Ascending aorta (tissue), 2 donors: ENCODE measurements around the gene ALKBH5. TPM values are rescaled to one million over a fixed set of nuclear protein-coding genes. Genes with fewer than 3 reads are reported as not detected.

ENCODE experiments used
- DNase-seq, 2 donors: peaks; one replicate each; pipeline ENCODE4 v3.0.0-alpha.2; 2019; ENCODE audit warnings: low spot score in 2 of 2
- H3K27ac ChIP-seq, 2 donors: fragments of 200-600 bp; sonication (generic); one replicate each; pipeline ENCODE4 v1.5.1; 2016 to 2017; ENCODE audit warnings: mild to moderate bottlenecking in 1 of 2
- H3K27me3 ChIP-seq: fragments of 200-600 bp; sonication (generic); one replicate; pipeline ENCODE4 v1.5.1; 2017
- H3K36me3 ChIP-seq, 2 donors: fragments of 200-600 bp; sonication (generic); one replicate each; pipeline ENCODE4 v1.5.1; 2016
- H3K4me1 ChIP-seq, 2 donors: fragments of 200-600 bp; sonication (generic); one replicate each; pipeline ENCODE4 v1.5.1; 2016 to 2017; ENCODE audit warnings: mild to moderate bottlenecking in 1 of 2
- H3K4me3 ChIP-seq, 2 donors: fragments of 200-600 bp; sonication (generic); one replicate each; pipeline ENCODE4 v1.5.1; 2016 to 2017; ENCODE audit warnings: mild to moderate bottlenecking in 1 of 2
- H3K9me3 ChIP-seq, 2 donors: fragments of 200-600 bp; sonication (generic); one replicate each; pipeline ENCODE4 v1.5.1; 2016
- intact Hi-C: fragments of 100-400 bp; cut with DNase I; formaldehyde crosslinking; loops from one replicate; pipeline ENCODE4 v1.15.1; 2023
- total RNA-seq: library from RNA; depleted of rRNA; stranded (reverse); fragments of >200 nt; gene quantifications from one replicate; pipeline ENCODE4 v1.1.0, GENCODE V29; 2016
- TF ChIP-seq, protein P1 (sequence below), 3 experiments: fragments of 200-600 bp in 2 of 3; fragments of 450-650 bp in 1 of 3; sonication (generic) in 2 of 3; IDR thresholded peaks; one replicate each; pipeline ENCODE4 v1.5.1; 2016 to 2019; ENCODE audit warnings: antibody characterized with exemption in 3 of 3, mild to moderate bottlenecking in 1 of 3, moderate library complexity in 1 of 3

Gene ALKBH5
- total RNA-seq, 1 donor from 2014 or later = 73.4 TPM

DNA sequence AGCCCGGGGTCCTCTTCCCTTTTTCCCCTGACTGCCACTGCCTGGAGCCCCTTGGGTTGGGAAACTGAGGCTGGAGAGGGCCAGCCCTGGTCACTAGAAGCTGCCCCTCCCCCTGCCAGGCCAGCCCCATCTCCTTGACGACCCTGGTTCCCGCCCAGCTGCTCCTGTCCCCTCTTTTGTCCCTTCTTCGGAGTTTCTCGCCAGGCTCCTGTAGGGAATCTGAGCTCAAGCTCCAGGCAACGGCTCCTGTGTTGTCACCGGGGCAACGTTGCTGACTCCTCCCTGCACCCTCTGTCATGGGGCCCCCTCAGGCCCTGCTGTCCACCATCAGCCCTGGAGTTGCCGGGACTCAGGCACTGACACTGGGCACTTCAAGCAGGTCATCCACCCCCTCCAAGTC is 47.5 kb downstream of the ALKBH5 start:
- no peak for DNase-seq
- Histone ChIP-seq H3K9me3 (no peaks in the 10 kb centered on the region), H3K4me1 (peaks cover 0 to 10% of the 10 kb centered on the region in 2 donors), H3K27ac (no peak overlapping the region), H3K4me3 (no peak overlapping the region), H3K36me3 (peaks cover 7 to 21% of the 10 kb centered on the region in 2 donors), H3K27me3 (no peaks in the 10 kb centered on the region)
- intact Hi-C loops = no loop called here
- TF ChIP-seq, protein P1, sequence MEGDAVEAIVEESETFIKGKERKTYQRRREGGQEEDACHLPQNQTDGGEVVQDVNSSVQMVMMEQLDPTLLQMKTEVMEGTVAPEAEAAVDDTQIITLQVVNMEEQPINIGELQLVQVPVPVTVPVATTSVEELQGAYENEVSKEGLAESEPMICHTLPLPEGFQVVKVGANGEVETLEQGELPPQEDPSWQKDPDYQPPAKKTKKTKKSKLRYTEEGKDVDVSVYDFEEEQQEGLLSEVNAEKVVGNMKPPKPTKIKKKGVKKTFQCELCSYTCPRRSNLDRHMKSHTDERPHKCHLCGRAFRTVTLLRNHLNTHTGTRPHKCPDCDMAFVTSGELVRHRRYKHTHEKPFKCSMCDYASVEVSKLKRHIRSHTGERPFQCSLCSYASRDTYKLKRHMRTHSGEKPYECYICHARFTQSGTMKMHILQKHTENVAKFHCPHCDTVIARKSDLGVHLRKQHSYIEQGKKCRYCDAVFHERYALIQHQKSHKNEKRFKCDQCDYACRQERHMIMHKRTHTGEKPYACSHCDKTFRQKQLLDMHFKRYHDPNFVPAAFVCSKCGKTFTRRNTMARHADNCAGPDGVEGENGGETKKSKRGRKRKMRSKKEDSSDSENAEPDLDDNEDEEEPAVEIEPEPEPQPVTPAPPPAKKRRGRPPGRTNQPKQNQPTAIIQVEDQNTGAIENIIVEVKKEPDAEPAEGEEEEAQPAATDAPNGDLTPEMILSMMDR (IDR thresholded peaks at IDR 0.05) = no peak

DNA sequence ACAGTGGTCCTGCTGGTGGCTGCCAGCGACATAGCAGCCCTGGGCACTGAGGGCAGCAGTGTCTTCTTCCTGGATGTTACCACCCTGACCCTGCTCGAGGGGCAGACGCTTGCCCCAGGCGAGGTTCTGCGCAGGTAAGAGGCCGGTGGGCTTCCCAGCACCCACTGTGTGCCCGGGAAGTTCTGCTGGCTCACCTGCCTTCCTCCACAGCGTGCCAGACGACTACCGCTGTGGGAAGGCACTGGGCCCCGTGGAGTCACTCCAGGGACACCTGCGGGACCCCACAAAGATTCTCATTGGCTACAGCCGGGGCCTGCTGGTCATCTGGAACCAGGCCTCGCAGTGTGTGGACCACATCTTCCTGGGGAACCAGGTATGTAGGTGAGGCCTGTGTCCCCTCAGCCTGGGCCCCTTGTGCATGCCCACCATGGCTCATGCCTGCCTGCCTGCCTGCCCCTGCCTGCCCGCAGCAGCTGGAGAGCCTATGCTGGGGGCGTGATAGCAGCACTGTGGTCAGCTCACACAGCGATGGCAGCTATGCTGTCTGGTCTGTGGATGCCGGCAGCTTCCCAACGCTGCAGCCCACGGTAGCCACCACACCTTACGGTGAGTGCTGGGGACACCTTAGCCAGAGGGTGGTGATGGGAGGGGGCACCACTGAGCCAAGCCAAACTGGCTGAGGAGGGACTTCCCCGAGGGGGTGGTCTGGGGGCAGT is 50.3 kb downstream of the ALKBH5 start:
- H3K4me3 ChIP-seq = no peak overlapping the region
- no peak for DNase-seq
- TF ChIP-seq, protein P1 (IDR thresholded peaks at IDR 0.05) = no peak
- H3K36me3 ChIP-seq = peaks cover 13 to 45% of the 10 kb centered on the region in 2 donors
- intact Hi-C loops = no loop called here
- no peaks in the 10 kb centered on the region for H3K4me1 ChIP-seq
- H3K9me3 ChIP-seq = no peaks in the 10 kb centered on the region
- no peak overlapping the region for H3K27ac ChIP-seq
- H3K27me3 ChIP-seq = no peaks in the 10 kb centered on the region

DNA sequence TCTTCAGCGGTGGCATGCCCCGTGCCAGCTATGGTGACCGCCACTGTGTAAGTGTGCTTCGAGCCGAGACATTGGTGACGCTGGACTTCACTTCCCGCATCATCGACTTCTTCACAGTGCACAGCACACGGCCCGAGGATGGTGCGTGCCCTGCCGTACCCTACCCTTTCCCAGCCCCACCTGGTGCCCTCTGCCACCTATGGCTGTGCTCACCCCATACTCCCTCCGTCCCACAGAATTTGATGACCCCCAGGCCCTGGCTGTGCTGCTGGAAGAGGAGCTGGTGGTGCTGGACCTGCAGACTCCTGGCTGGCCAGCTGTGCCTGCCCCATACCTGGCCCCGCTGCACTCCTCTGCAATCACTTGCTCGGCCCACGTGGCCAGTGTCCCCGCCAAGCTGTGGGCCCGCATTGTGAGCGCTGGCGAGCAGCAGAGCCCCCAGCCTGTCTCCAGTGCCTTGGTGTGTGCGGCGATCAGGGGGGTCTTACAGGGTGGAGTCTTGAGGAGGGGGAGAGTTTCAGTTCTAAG is 51.3 kb downstream of the ALKBH5 start:
- no peak for DNase-seq
- TF ChIP-seq, protein P1 (IDR thresholded peaks at IDR 0.05) = no peak
- no peaks in the 10 kb centered on the region for H3K27me3 ChIP-seq
- H3K4me1 ChIP-seq = no peaks in the 10 kb centered on the region
- H3K9me3 ChIP-seq = no peaks in the 10 kb centered on the region
- intact Hi-C loops = no loop called here
- no peak overlapping the region for H3K4me3 ChIP-seq
- peak overlapping the region; percentile 69 to 85 for H3K27ac ChIP-seq
- peaks cover 13 to 48% of the 10 kb centered on the region in 2 donors for H3K36me3 ChIP-seq

- TF ChIP-seq, protein P1 (IDR thresholded peaks at IDR 0.05) = no peak
- no peaks in the 10 kb centered on the region for H3K27me3 ChIP-seq
- intact Hi-C loops = no loop called here
- DNase-seq = peak in 1 of 2 donors; percentile 76
- H3K27ac ChIP-seq = peak overlapping the region; percentile 69 to 85
- peaks cover 13 to 53% of the 10 kb centered on the region in 2 donors for H3K36me3 ChIP-seq
- H3K9me3 ChIP-seq = no peaks in the 10 kb centered on the region
- no peaks in the 10 kb centered on the region for H3K4me1 ChIP-seq
- H3K4me3 ChIP-seq = no peak overlapping the region
Measured at GRCh38 chr17:18235743-18236256, 52.2 kb downstream of the ALKBH5 start.

GRCh38 chr17:18236494-18236893 is 52.9 kb downstream of the ALKBH5 start:
- no peak overlapping the region for H3K4me3 ChIP-seq
- peaks cover 13 to 59% of the 10 kb centered on the region in 2 donors for H3K36me3 ChIP-seq
- peak overlapping the region in 1 of 2 donors; percentile 85 for H3K27ac ChIP-seq
- DNase-seq = no peak
- H3K4me1 ChIP-seq = no peaks in the 10 kb centered on the region
- H3K27me3 ChIP-seq = no peaks in the 10 kb centered on the region
- H3K9me3 ChIP-seq = no peaks in the 10 kb centered on the region
- TF ChIP-seq, protein P1 (IDR thresholded peaks at IDR 0.05) = no peak
- intact Hi-C loops = no loop called here
